COLO668 (cell line): ENCODE results near the gene ZNF512B.
"Not testable (repeated sequence)": the region's sequence is repeated elsewhere in the genome, so short reads cannot be mapped to it uniquely, and the experiment has no call there.

ENCODE experiments used
- DNase-seq: peaks from one replicate; lab custom pipeline; 2025; ENCODE audit not compliant: unreplicated experiment; lab: John Stamatoyannopoulos, UW

ZNF512B gene

DNA sequence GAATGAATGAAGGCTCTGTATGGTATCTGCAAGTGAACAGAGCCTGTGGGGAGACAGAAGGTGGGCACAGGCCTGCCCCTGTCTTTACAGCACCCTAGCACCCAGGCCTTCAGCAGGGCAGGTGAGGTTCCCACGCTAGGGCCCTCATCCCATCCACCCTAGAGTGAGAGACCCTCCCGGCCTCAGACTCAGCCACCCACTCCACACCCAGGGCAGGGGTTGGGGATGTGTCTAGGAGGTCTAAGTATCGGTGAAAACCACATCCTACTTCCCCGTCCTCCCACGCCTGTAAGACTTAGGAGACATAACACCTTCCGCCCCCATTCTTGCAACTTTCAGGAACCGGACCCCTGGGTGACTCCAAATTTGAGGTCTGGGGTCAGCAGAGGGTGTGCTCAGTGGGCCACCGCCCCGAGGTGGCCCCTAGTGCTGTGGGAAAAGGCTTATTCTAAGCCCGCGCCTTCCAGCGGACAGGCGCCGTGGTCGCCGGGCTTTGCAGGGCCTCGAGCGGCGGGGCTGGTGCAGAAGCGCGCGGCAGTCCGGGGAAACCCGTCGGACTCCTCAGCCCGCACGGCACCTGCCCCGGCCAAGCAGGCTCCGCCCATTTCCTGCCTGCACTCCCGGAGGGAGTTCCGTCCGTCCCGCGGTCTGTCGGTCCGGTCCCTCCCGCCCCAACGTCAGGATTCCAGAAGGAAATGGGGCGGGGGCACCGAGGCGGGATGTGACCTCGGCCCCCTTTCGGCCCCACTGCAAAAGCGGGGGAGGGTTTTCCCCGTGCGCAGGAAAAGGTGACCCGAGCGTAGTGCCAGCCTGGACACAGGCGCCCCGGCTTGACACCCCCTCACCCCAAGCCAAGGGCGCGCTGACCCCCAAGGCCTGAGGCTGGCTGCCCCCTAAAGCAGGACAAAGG lies 8.8 kb upstream of the ZNF512B start:
- peak; percentile 96 for DNase-seq

- peak; percentile 60 for DNase-seq
Measured at GRCh38 chr20:63977739-63978276, 8.1 kb upstream of the ZNF512B start.

- DNase-seq: no peak
Measured at GRCh38 chr20:63976980-63977738, 7.4 kb upstream of the ZNF512B start.

GRCh38 chr20:63976511-63976910 lies 6.8 kb upstream of the ZNF512B start:
- DNase-seq: not testable (repeated sequence)

- DNase-seq: peak; percentile 98
Measured at GRCh38 chr20:63974402-63975200, 4.9 kb upstream of the ZNF512B start.

- peak; percentile 87 for DNase-seq
Measured at GRCh38 chr20:63973636-63974401, 4.1 kb upstream of the ZNF512B start.

DNA sequence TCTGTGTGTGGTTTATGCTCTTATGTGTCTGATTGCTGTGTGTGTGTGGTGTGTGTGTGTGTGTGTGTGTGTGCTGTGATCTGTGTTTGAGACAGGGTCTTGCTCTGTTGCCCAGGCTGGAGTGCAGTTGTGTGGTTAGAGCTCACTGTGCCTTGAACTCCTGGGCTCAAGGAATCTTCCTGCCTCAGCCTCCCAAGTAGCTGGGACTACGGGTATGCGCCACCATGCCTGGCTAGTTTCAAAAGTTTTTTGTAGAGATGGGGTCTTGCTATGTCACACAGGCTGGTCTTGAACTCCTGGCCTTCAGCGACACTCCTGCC lies 3.4 kb upstream of the ZNF512B start:
- no peak for DNase-seq

GRCh38 chr20:63972312-63973159 lies 2.8 kb upstream of the ZNF512B start:
- no peak for DNase-seq

DNA sequence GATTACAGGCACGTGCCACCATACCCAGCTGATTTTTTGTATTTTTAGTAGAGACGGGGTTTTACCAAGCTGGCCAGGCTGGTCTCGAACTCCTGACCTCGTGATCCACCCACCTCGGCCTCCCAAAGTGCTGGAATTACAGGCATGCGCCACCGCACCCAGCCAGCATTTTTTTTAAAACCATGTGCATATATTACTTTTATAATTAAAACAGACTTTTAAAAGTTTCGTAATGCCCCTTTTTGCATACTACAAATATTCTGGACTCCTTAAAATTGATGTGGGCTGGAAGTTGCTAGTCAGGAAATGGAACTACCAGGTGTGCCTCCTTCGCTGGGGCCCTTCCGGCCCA lies 2.2 kb upstream of the ZNF512B start:
- DNase-seq: not testable (repeated sequence)

- DNase-seq: no peak
Measured at GRCh38 chr20:63970714-63971431, 1.1 kb upstream of the ZNF512B start.

GRCh38 chr20:63968928-63969760 lies 586 bp downstream of the ZNF512B start:
- peak; percentile 54 for DNase-seq

GRCh38 chr20:63968136-63968927 lies 1.4 kb downstream of the ZNF512B start:
- no peak for DNase-seq

GRCh38 chr20:63967330-63968135 lies 2.2 kb downstream of the ZNF512B start:
- DNase-seq: no peak

GRCh38 chr20:63966944-63967322 lies 2.8 kb downstream of the ZNF512B start:
- DNase-seq: no peak

DNA sequence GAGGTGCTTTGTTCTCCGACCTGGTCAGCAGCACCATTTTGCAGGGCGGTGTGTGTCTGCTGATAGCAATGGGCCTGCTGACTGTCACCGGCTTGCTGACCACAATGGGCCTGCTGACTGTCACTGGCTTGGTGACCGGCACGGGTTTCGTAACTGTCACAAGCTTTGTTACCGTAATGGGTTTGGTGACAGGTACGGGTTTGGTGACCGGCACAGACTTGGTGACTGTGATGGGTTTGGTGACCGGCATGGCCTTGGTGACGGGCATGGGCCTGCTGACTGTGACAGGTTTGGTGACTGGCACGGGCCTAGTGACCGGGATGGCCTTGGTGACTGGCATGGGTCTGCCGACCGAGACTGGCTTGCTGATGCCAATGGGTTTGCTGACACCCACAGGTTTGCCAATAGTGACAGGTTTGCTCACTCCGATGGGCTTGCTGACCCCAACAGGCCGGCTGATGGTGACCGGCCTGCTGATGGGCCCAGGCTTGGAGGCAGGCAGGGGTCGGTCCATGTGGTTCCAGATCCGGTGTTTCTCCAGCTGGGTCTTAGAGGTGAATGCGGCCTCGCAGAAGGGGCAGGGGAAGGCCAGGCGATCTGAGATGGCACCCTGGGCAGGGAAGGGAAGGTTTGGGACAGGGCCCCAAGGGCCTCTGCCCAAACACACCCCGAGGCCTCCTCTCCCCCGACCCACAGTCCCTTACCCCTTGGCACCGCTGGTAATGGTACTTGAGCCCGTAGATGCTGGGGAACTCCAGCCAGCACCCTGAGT lies 3.4 kb downstream of the ZNF512B start:
- DNase-seq: no peak

GRCh38 chr20:63964412-63964811 lies 5.3 kb downstream of the ZNF512B start:
- no peak for DNase-seq
